PC-3 (cell line): ENCODE measurements around the gene TMEM18.

Experiments used
- CTCF ChIP-seq: fragments of 300-600 bp; sonication (generic); conservative IDR thresholded peaks from 2 replicates; pipeline ENCODE4 v1.5.1; 2017; ENCODE audit warnings: antibody characterized with exemption, low read depth, mild to moderate bottlenecking, low read length
- EZH2 ChIP-seq: fragments of 300-600 bp; sonication (generic); IDR thresholded peaks from one replicate; pipeline ENCODE4 v1.6.1; 2017; ENCODE audit warnings: antibody characterized with exemption, mild to moderate bottlenecking, low read length; ENCODE audit not compliant: unreplicated experiment
- EZH2phosphoT487 ChIP-seq: fragments of 300-600 bp; sonication (generic); IDR thresholded peaks from 2 replicates; pipeline ENCODE4 v1.6.1; 2018; ENCODE audit warnings: mild to moderate bottlenecking, antibody characterized with exemption, low read length, borderline replicate concordance

DNA sequence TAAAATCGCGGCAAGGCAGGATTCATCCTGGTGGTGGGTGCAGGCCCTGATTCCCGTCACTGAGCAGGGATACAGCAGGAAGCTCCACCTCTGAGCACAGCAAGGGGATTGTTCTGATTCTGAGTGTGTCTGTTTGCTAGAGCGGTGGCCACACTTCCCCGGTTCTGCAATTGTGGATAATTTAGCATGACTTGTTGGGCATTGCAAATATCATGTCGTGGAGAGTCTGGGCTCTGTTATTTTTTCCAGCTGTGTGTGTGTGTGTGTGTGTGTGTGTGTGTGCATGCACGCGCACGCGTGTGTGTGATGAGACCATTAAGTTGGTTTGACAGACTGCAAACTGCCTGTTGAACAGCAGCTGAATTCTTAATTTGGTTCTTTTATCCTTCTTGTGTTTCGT lies 4.1 kb upstream of the TMEM18 start:
- TF ChIP-seq CTCF (no peak), EZH2 (no peak), EZH2phosphoT487 (no peak)
